ENCODE measurements around the gene ACBD6. TPM values are rescaled to one million over a fixed set of nuclear protein-coding genes. Genes with fewer than 3 reads are reported as not detected.

ACBD6 gene
- total RNA-seq, 1 experiment from 2014 or later: 63.7 TPM

GRCh38 chr1:180392427-180393145 lies 109.8 kb downstream of the ACBD6 start:
- no peak for TF ChIP-seq CTCF (conservative IDR thresholded peaks at IDR 0.05; ENCODE audit: low read depth, low read length)
- TF ChIP-seq EZH2 (IDR thresholded peaks at IDR 0.05; ENCODE audit: borderline replicate concordance, low read depth, low read length, poor library complexity, severe bottlenecking): no peak
- intact Hi-C loops (cut with micrococcal nuclease; ENCODE audit: unreplicated experiment): no loop called here
- Histone ChIP-seq H3K4me3 (ENCODE audit: low read depth, low read length, poor library complexity, severe bottlenecking) (no peak overlapping the region), H3K9me3 (ENCODE audit: low read depth, low read length, poor library complexity, severe bottlenecking) (peaks cover 5% of the 10 kb centered on the region), H3K27me3 (replicated peaks; ENCODE audit: insufficient read depth, low read depth, low read length, poor library complexity) (no peaks in the 10 kb centered on the region), H3K27ac (ENCODE audit: low read depth, low read length, poor library complexity, severe bottlenecking) (no peak overlapping the region), H3K36me3 (ENCODE audit: insufficient read depth, low read length, poor library complexity, severe bottlenecking) (peaks cover 5% of the 10 kb centered on the region), H3K4me1 (ENCODE audit: insufficient read depth, low read length, poor library complexity, severe bottlenecking) (no peaks in the 10 kb centered on the region)
- ChIA-PET CTCF (no interaction called here), POLR2A (ENCODE audit: low non-redundant PET) (no interaction called here)
- no TSS peak for BruUV-seq (replicated peaks)
- DNase-seq (ENCODE audit: low spot score): no peak

- Histone ChIP-seq H3K9me3 (ENCODE audit: low read depth, low read length, poor library complexity, severe bottlenecking) (peaks cover 5% of the 10 kb centered on the region), H3K27me3 (replicated peaks; ENCODE audit: insufficient read depth, low read depth, low read length, poor library complexity) (no peaks in the 10 kb centered on the region), H3K27ac (ENCODE audit: low read depth, low read length, poor library complexity, severe bottlenecking) (no peak overlapping the region), H3K36me3 (ENCODE audit: insufficient read depth, low read length, poor library complexity, severe bottlenecking) (peaks cover 5% of the 10 kb centered on the region), H3K4me1 (ENCODE audit: insufficient read depth, low read length, poor library complexity, severe bottlenecking) (no peaks in the 10 kb centered on the region), H3K4me3 (ENCODE audit: low read depth, low read length, poor library complexity, severe bottlenecking) (no peak overlapping the region)
- ChIA-PET POLR2A (ENCODE audit: low non-redundant PET) (no interaction called here), CTCF (no interaction called here)
- DNase-seq (ENCODE audit: low spot score): no peak
- TF ChIP-seq CTCF (conservative IDR thresholded peaks at IDR 0.05; ENCODE audit: low read depth, low read length): no peak
- TF ChIP-seq EZH2 (IDR thresholded peaks at IDR 0.05; ENCODE audit: borderline replicate concordance, low read depth, low read length, poor library complexity, severe bottlenecking): no peak
- BruUV-seq (replicated peaks): no TSS peak
- intact Hi-C loops (cut with micrococcal nuclease; ENCODE audit: unreplicated experiment): no loop called here
Measured at GRCh38 chr1:180392020-180392419, 110.4 kb downstream of the ACBD6 start.

GRCh38 chr1:180387413-180387812 lies 115.0 kb downstream of the ACBD6 start:
- no TSS peak for BruUV-seq (replicated peaks)
- ChIA-PET CTCF (no interaction called here), POLR2A (ENCODE audit: low non-redundant PET) (no interaction called here)
- intact Hi-C loops (cut with micrococcal nuclease; ENCODE audit: unreplicated experiment): no loop called here
- TF ChIP-seq EZH2 (IDR thresholded peaks at IDR 0.05; ENCODE audit: borderline replicate concordance, low read depth, low read length, poor library complexity, severe bottlenecking) (no peak), CTCF (conservative IDR thresholded peaks at IDR 0.05; ENCODE audit: low read depth, low read length) (no peak)
- Histone ChIP-seq H3K27ac (ENCODE audit: low read depth, low read length, poor library complexity, severe bottlenecking) (no peak overlapping the region), H3K36me3 (ENCODE audit: insufficient read depth, low read length, poor library complexity, severe bottlenecking) (no peaks in the 10 kb centered on the region), H3K4me1 (ENCODE audit: insufficient read depth, low read length, poor library complexity, severe bottlenecking) (no peaks in the 10 kb centered on the region), H3K4me3 (ENCODE audit: low read depth, low read length, poor library complexity, severe bottlenecking) (no peak overlapping the region), H3K27me3 (replicated peaks; ENCODE audit: insufficient read depth, low read depth, low read length, poor library complexity) (no peaks in the 10 kb centered on the region), H3K9me3 (ENCODE audit: low read depth, low read length, poor library complexity, severe bottlenecking) (peaks cover 12% of the 10 kb centered on the region)
- no peak for DNase-seq (ENCODE audit: low spot score)
